Cerebellar nuclear complex (tissue), 1 donor: ENCODE results near the gene MEI4.
"Not testable (repeated sequence)": the region's sequence is repeated elsewhere in the genome, so short reads cannot be mapped to it uniquely, and the experiment has no call there.

Experiments
- DNase-seq, 2 experiments: peaks; one replicate each; lab custom pipeline; 2025; lab: John Stamatoyannopoulos, UW

Gene MEI4

GRCh38 chr6:77683515-77683914 lies 30.7 kb downstream of the MEI4 start:
- DNase-seq: no peak

- no peak for DNase-seq
Measured at GRCh38 chr6:77686931-77687330, 34.1 kb downstream of the MEI4 start.

- no peak for DNase-seq
Measured at GRCh38 chr6:77688649-77689048, 35.8 kb downstream of the MEI4 start.

GRCh38 chr6:77700095-77700494 lies 47.3 kb downstream of the MEI4 start:
- not testable (repeated sequence) for DNase-seq

GRCh38 chr6:77707603-77708002 lies 54.8 kb downstream of the MEI4 start:
- no peak for DNase-seq

- DNase-seq: no peak
Measured at GRCh38 chr6:77715588-77715987, 62.7 kb downstream of the MEI4 start.

- no peak for DNase-seq
Measured at GRCh38 chr6:77716311-77716710, 63.5 kb downstream of the MEI4 start.

GRCh38 chr6:77736010-77736409 lies 83.2 kb downstream of the MEI4 start:
- not testable (repeated sequence) for DNase-seq

- no peak for DNase-seq
Measured at GRCh38 chr6:77740380-77740779, 87.5 kb downstream of the MEI4 start.

- DNase-seq: not testable (repeated sequence)
Measured at GRCh38 chr6:77752156-77752555, 99.3 kb downstream of the MEI4 start.

GRCh38 chr6:77762386-77762785 lies 109.5 kb downstream of the MEI4 start:
- DNase-seq: no peak

- DNase-seq: no peak
Measured at GRCh38 chr6:77763124-77763523, 110.3 kb downstream of the MEI4 start.

- DNase-seq: no peak
Measured at GRCh38 chr6:77764364-77764763, 111.5 kb downstream of the MEI4 start.

- DNase-seq: no peak
Measured at GRCh38 chr6:77773157-77773822, 120.5 kb downstream of the MEI4 start.

- DNase-seq: no peak
Measured at GRCh38 chr6:77774457-77774856, 121.6 kb downstream of the MEI4 start.

GRCh38 chr6:77776441-77776840 lies 123.6 kb downstream of the MEI4 start:
- DNase-seq: no peak

GRCh38 chr6:77778527-77778926 lies 125.7 kb downstream of the MEI4 start:
- DNase-seq: no peak

- DNase-seq: no peak
Measured at GRCh38 chr6:77786935-77787629, 134.2 kb downstream of the MEI4 start.

GRCh38 chr6:77796824-77797809 lies 144.3 kb downstream of the MEI4 start:
- DNase-seq: no peak

GRCh38 chr6:77812304-77812703 lies 159.5 kb downstream of the MEI4 start:
- no peak for DNase-seq

GRCh38 chr6:77813090-77813489 lies 160.3 kb downstream of the MEI4 start:
- no peak for DNase-seq

- no peak for DNase-seq
Measured at GRCh38 chr6:77814119-77814518, 161.3 kb downstream of the MEI4 start.

GRCh38 chr6:77815531-77815930 lies 162.7 kb downstream of the MEI4 start:
- no peak for DNase-seq
